Psoas muscle (tissue), 8 donors: Measurements from ENCODE around the gene ZAR1L. TPM values are rescaled to one million over a fixed set of nuclear protein-coding genes. Genes with fewer than 3 reads are reported as not detected.

Experiments
- ATAC-seq, 4 donors: fragments of 200-7000 bp; cut with Tn5 transposase; one replicate each; pipeline ENCODE4 v1.9.1; 2020; ENCODE audit warnings: moderate library complexity in 3 of 4, mild to moderate bottlenecking in 2 of 4
- DNase-seq, 2 donors: peaks; one replicate each; pipeline ENCODE4 v3.0.0-alpha.2; 2020
- H3K27ac ChIP-seq: fragments of 200-600 bp; one replicate; pipeline ENCODE4 v1.8.0; 2022
- H3K27me3 ChIP-seq, 3 donors: fragments of 200-600 bp in 1 of 3; one replicate each; pipeline versions ENCODE4 v1.6.1 to v1.8.0; 2013 to 2022; ENCODE audit warnings: low read length in 2 of 3, mild to moderate bottlenecking in 2 of 3, moderate library complexity in 1 of 3; ENCODE audit not compliant: insufficient read depth in 3 of 3
- H3K36me3 ChIP-seq, 2 donors: fragments of 200-600 bp in 1 of 2; one replicate each; pipeline versions ENCODE4 v1.6.1 to v1.8.0; 2013 to 2022; ENCODE audit warnings: low read depth in 1 of 2, mild to moderate bottlenecking in 1 of 2, moderate library complexity in 1 of 2; ENCODE audit not compliant: insufficient read depth in 1 of 2
- H3K4me1 ChIP-seq: fragments of 200-600 bp; one replicate; pipeline ENCODE4 v1.8.0; 2022
- H3K4me3 ChIP-seq: fragments of 200-600 bp; one replicate; pipeline ENCODE4 v1.8.0; 2022; ENCODE audit warnings: mild to moderate bottlenecking
- H3K9me3 ChIP-seq: fragments of 200-600 bp; one replicate; pipeline ENCODE4 v1.8.0; 2022
- CTCF ChIP-seq: fragments of 200-600 bp; IDR thresholded peaks from one replicate; pipeline ENCODE4 v1.8.0; 2022; ENCODE audit warnings: antibody characterized with exemption
- WGBS, 3 donors: extraction: QIAGEN DNeasy Blood & Tissue Kit; methylation state at CpG; one replicate each; pipeline versions ENCODE4 v1.1.6 to v1.1.7; 2013; 5-methylcytosine and 5-hydroxymethylcytosine counted together
- intact Hi-C, 2 donors: fragments of 100-400 bp; cut with DNase I; formaldehyde crosslinking; loops; one replicate each; pipeline versions ENCODE4 v1.11.0 to v1.14.2; 2022
- polyA plus RNA-seq, 3 donors: library from polyadenylated mRNA; stranded (reverse); fragments of 200-250 nt; gene quantifications; one replicate each; pipeline ENCODE4 v1.2.3, GENCODE V29; 2013
- total RNA-seq, 4 donors: library from RNA; stranded (reverse); fragmentation: NEBNext Ultra II Directional in 2 of 4; extraction: Animal tissue kit (Norgen Biotek cat#: 25700) in 2 of 4; gene quantifications; one replicate each; pipeline versions ENCODE4 v1.2.1 to v1.2.4, GENCODE V29; 2021 to 2023
- donor health status: healthy with polysubstance abuse.
- donor health status: DM: no; HTN: no; CAD: no; lungs with moderate emphysema.
- donor health status: Bipolar disorder and iron deficiency.
- donor health status: healthy.
- donor health status: DM: yes; HTN: yes; CAD: no.
- donor health status: DM: no; HTN: no; CAD: no.
- donor health status: DM: no; HTN: no; CAD: no.
- donor health status: DM: yes; HTN: yes; CAD: no.

ZAR1L gene
- total and polyA plus RNA-seq, 7 donors, result not detected

- ATAC-seq (no peak), DNase-seq (no peak)
- H3K36me3 ChIP-seq, result peaks cover 6 to 67% of the 10 kb centered on the region in 2 donors
- no peaks in the 10 kb centered on the region for H3K27me3 ChIP-seq
- no peak overlapping the region for H3K27ac ChIP-seq
- no peak overlapping the region for H3K4me3 ChIP-seq
- TF ChIP-seq CTCF, result no peak
- WGBS, 3 donors, result 83 to 87% (median 86%) methylated on average over 2 of the region's 2 CpGs
- intact Hi-C loops, result no loop called here
- no peaks in the 10 kb centered on the region for H3K9me3 ChIP-seq
- H3K4me1 ChIP-seq, result peaks cover 4% of the 10 kb centered on the region
Measured at GRCh38 chr13:32282096-32282711, 33.0 kb downstream of the ZAR1L start.

- no peak for ATAC-seq
- DNase-seq, result no peak
- TF ChIP-seq CTCF, result no peak
- intact Hi-C loops, result no loop called here
- H3K27me3 ChIP-seq, result no peaks in the 10 kb centered on the region
- peaks cover 6 to 78% of the 10 kb centered on the region in 2 donors for H3K36me3 ChIP-seq
- no peak overlapping the region for H3K4me3 ChIP-seq
- H3K4me1 ChIP-seq, result peaks cover 4% of the 10 kb centered on the region
- H3K9me3 ChIP-seq, result no peaks in the 10 kb centered on the region
- no peak overlapping the region for H3K27ac ChIP-seq
- WGBS, 3 donors, result 88 to 92% (median 91%) methylated on average over 1 of the region's 1 CpG
Measured at GRCh38 chr13:32281096-32281495, 34.1 kb downstream of the ZAR1L start.

- Histone ChIP-seq H3K27ac (no peak overlapping the region), H3K4me3 (no peak overlapping the region), H3K27me3 (no peaks in the 10 kb centered on the region), H3K36me3 (peaks cover 6 to 95% of the 10 kb centered on the region in 2 donors), H3K9me3 (no peaks in the 10 kb centered on the region), H3K4me1 (no peaks in the 10 kb centered on the region)
- DNase-seq (no peak), ATAC-seq (no peak)
- no peak for TF ChIP-seq CTCF
- intact Hi-C loops, result no loop called here
- 78 to 90% (median 88%) methylated on average over 3 of the region's 3 CpGs for WGBS, 3 donors
Measured at GRCh38 chr13:32278426-32278825, 36.7 kb downstream of the ZAR1L start.

GRCh38 chr13:32277839-32278238 lies 37.3 kb downstream of the ZAR1L start:
- DNase-seq, result no peak
- Histone ChIP-seq H3K27me3 (no peaks in the 10 kb centered on the region), H3K27ac (no peak overlapping the region), H3K9me3 (no peaks in the 10 kb centered on the region), H3K4me1 (no peaks in the 10 kb centered on the region), H3K4me3 (no peak overlapping the region), H3K36me3 (peaks cover 6 to 90% of the 10 kb centered on the region in 2 donors)
- intact Hi-C loops, result no loop called here
- no peak for TF ChIP-seq CTCF
- no peak for ATAC-seq
- WGBS, 3 donors, result 52 to 98% (median 91%) methylated on average over 1 of the region's 1 CpG
